ENCODE data around the gene PACRG. TPM values are rescaled to one million over a fixed set of nuclear protein-coding genes. Genes with fewer than 3 reads are reported as not detected.

PACRG gene
- total and polyA plus RNA-seq, 2 of the 13 experiments (the other 11 are each of a cell fraction or from before 2014, with no cell fraction given), result 0.13 TPM; not detected in 1

DNA sequence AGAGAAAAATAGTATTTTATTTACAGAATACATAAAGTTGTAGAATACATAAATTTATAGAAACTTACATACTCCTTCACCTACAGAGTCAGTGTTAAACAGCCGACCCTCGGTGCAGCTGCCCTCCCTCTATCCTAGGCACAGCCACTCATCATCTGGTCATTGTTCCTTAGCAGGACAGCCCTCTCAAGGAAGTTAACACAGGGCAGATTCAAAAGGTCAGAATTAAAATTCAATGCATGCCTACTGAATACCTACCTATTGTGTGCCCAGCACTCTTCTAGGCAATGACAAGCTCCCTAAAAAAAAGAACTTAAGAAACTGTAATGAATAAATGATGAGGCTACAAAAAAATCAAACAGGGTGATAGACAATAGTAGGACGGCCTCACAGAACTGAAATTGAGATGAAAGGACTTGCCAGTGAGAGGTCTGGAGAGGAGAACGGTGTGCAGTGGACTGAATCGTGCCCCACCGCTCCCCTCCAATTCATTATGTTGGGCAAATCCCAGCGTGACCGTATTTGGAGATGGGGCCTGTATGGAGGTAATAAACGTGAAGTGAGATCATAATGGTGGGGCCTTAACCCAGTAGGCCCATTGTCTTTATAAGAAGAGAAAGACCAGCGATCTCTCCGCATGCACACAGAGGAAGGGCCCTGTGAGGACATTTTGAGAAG lies 326.0 kb downstream of the PACRG start:
- WGBS (ENCODE audit: low lambda C conversion rate), result 39% methylated on average over 9 of the region's 11 CpGs
- no TSS peak for BruUV-seq (replicated peaks)
- no peak overlapping the region for H3K4me3 ChIP-seq (replicated peaks in 1 of 3; ENCODE audit: insufficient read depth in 1 of 3, low read depth in 2 of 3, low read length in 3 of 3)
- H3K4me1 ChIP-seq (ENCODE audit: insufficient read depth, low read length), result no peaks in the 10 kb centered on the region
- no peaks in the 10 kb centered on the region for H4K20me1 ChIP-seq (ENCODE audit: insufficient read depth, low read length)
- no peaks in the 10 kb centered on the region for H3K9me3 ChIP-seq (ENCODE audit: low read length)
- H3K27ac ChIP-seq (ENCODE audit: extremely low read length, insufficient read depth, low read length), result no peak overlapping the region
- H3K4me2 ChIP-seq (ENCODE audit: low read depth, low read length), result no peak overlapping the region
- no peaks in the 10 kb centered on the region for H3K36me3 ChIP-seq (replicated peaks in 1 of 2; ENCODE audit: control insufficient read depth in 1 of 2, insufficient read depth in 2 of 2, low read length in 2 of 2)
- no peak overlapping the region for H3K9ac ChIP-seq (ENCODE audit: insufficient read depth, low read depth, low read length)
- no peaks in the 10 kb centered on the region for H3K79me2 ChIP-seq (ENCODE audit: insufficient read depth, low read length)
- FAIRE-seq, result no peak
- ChIA-PET CTCF (ENCODE audit: low intra/inter-chr PET ratio, low total read pairs) (no interaction called here), POLR2A (no interaction called here)
- intact Hi-C loops (cut with micrococcal nuclease; ENCODE audit: unreplicated experiment), result no loop called here
- TF ChIP-seq ZFP37 (CRISPR knock-in tag; IDR thresholded peaks at IDR 0.05; ENCODE audit: borderline replicate concordance) (no peak), FOXC1 (CRISPR knock-in tag; IDR thresholded peaks at IDR 0.05; ENCODE audit: borderline replicate concordance) (no peak), MNT (IDR thresholded peaks at IDR 0.05) (no peak), BRCA1 (CRISPR knock-in tag; IDR thresholded peaks at IDR 0.05) (no peak), RFX1 (IDR thresholded peaks at IDR 0.05) (no peak), GFI1 (CRISPR knock-in tag; IDR thresholded peaks at IDR 0.05; ENCODE audit: borderline replicate concordance) (no peak), SAP130 (CRISPR knock-in tag; IDR thresholded peaks at IDR 0.05; ENCODE audit: low read depth) (no peak), REL (CRISPR knock-in tag; conservative IDR thresholded peaks at IDR 0.05) (no peak), TRAFD1 (CRISPR knock-in tag; IDR thresholded peaks at IDR 0.05; ENCODE audit: borderline replicate concordance) (no peak), PRDM10 (CRISPR knock-in tag; IDR thresholded peaks at IDR 0.05; ENCODE audit: low read depth) (no peak), IKZF1 (IDR thresholded peaks at IDR 0.05) (no peak), ZNF598 (CRISPR knock-in tag; IDR thresholded peaks at IDR 0.05; ENCODE audit: borderline replicate concordance) (no peak), ZFP36L2 (CRISPR knock-in tag; IDR thresholded peaks at IDR 0.05) (no peak), SMARCE1 (IDR thresholded peaks at IDR 0.05; ENCODE audit: borderline replicate concordance) (no peak)
- TF ChIP-seq, protein P1, sequence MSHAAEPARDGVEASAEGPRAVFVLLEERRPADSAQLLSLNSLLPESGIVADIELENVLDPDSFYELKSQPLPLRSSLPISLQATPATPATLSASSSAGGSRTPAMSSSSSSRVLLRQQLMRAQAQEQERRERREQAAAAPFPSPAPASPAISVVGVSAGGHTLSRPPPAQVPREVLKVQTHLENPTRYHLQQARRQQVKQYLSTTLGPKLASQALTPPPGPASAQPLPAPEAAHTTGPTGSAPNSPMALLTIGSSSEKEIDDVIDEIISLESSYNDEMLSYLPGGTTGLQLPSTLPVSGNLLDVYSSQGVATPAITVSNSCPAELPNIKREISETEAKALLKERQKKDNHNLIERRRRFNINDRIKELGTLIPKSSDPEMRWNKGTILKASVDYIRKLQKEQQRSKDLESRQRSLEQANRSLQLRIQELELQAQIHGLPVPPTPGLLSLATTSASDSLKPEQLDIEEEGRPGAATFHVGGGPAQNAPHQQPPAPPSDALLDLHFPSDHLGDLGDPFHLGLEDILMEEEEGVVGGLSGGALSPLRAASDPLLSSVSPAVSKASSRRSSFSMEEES (CRISPR knock-in tag; IDR thresholded peaks at IDR 0.05), result no peak
- no peak overlapping the region for H2AFZ ChIP-seq (ENCODE audit: low read length)
- no peak for DNase-seq (ENCODE audit: low spot score)
- no peak for ATAC-seq
- in situ Hi-C loops (cut with HindIII; ENCODE audit: extremely low pct_ligation_motif_present, low pct_unique_long_range_greater_than_20kb), result no loop called here
- H3K27me3 ChIP-seq (ENCODE audit: control insufficient read depth in 1 of 2, insufficient read depth in 2 of 2, low read length in 2 of 2), result no peaks in the 10 kb centered on the region
